ENCODE results near the gene GIT2.
"Not testable (repeated sequence)": the region's sequence is repeated elsewhere in the genome, so short reads cannot be mapped to it uniquely, and the experiment has no call there.

Gene GIT2

DNA sequence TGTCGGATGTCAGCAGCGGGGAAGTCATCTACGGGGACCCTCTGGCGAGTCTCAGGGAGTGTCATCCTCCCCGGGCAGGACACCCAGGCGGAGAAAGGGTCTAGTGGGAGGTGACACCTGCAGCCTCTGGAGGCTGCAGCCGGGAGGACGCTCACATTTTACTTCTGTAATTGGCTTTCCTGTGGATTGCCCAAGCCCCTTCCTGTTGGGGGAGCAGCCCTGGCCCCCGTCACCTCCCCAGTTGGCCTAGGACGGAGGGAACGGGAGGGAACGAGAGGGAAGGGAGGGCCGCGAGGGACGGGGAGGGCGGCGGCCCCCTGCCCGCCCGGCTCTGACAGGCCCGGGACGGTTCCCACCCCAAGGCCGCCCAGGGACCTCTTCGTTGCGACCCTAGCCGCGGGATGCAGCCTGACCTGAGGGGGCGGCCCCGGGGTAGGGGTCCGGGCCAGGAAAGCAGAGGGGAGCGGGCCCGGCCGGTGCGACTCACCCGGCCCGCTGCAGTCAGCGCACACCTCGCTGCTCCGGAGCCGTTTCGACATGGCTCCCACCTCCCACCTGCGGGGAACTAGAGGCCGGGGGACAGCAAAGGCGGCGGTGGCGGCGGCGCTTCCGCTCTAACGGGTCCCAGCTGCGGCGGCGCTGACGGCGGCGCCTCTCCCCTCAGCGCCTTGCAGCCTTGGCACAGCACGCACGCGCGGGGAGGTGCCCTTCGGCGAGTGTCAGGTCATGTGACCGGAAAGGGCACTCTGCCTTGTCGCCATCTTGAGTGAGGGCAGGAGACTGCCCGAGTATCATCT is at the start of gene GIT2:
GIT2 (minus strand) TSS at position 683 of the 797 bp plus-strand sequence; CDS start at position 539, 144 bp downstream.
- peak; percentile 96 for DNase-seq (ENCODE audit: low spot score)

GRCh38 chr12:110042264-110042663 is 46.1 kb upstream of the GIT2 start:
- DNase-seq (ENCODE audit: low spot score): no peak

GRCh38 chr12:110039085-110039807 is 43.1 kb upstream of the GIT2 start:
- no peak for DNase-seq (ENCODE audit: low spot score)

DNA sequence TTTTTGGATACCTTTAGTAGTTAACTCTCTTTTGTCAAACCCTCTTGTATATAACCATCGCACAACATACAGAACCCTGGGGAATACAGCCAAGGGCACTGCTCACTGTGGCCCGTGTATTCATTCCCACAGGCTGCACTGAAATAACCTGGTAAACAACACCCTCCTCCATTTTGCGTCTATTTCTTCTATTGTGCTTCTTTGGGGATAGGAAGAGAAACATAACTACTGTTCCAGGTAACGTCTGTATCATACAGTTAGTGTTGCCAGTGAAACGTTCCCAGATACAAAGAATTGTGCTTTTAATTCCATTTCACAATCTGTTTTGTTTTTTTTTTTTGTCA is 42.5 kb upstream of the GIT2 start:
- DNase-seq (ENCODE audit: low spot score): no peak

- DNase-seq (ENCODE audit: low spot score): no peak
Observed at GRCh38 chr12:110037315-110037714, 41.1 kb upstream of the GIT2 start.

DNA sequence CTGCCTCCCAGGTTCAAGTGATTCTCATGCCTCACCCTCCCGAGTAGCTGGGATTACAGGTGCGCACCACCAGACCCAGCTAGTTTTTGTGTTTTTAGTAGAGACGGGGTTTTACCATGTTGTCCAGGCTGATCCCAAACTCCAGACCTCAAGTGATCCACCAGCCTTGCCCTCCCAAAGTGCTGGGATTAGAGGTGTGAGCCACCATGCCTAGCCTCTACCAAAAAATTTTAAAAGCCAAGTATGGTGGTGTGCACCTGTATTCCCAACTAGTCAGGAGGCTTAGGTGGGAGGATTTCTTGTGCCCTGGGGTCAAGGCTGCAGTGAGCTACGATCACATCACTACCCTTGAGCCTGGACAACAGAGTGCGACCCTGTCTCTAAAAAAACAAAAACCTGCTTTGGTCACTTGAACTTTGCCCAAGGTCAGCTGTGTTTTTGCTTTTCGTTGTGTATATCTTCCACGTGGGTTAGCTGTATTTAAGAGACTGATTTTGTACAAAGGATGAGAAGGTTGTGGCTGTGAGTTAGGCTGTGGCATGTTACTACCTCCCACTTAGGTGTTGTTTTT is 39.5 kb upstream of the GIT2 start:
- no peak for DNase-seq (ENCODE audit: low spot score)

GRCh38 chr12:110033888-110034287 is 37.7 kb upstream of the GIT2 start:
- DNase-seq (ENCODE audit: low spot score): no peak

GRCh38 chr12:110029290-110029815 is 33.2 kb upstream of the GIT2 start:
- DNase-seq (ENCODE audit: low spot score): no peak

DNA sequence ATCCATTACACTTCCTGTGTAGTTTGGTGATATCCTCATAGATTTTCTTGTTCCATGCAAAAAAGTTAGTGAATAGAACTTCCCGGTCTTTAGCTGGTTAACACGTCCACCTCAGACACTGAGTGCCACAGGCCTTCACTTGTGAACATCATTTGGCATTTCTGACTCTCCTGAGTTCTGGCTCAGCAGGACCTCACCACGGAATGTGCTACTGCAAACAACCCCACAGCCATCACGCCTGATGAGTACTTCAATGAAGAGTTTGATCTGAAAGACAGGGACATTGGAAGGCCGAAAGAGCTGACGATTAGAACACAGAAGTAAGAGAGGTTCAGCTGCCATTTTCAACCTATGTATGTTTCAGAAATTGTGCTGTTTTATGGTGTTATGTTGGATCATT is 32.2 kb upstream of the GIT2 start:
- DNase-seq (ENCODE audit: low spot score): no peak

DNA sequence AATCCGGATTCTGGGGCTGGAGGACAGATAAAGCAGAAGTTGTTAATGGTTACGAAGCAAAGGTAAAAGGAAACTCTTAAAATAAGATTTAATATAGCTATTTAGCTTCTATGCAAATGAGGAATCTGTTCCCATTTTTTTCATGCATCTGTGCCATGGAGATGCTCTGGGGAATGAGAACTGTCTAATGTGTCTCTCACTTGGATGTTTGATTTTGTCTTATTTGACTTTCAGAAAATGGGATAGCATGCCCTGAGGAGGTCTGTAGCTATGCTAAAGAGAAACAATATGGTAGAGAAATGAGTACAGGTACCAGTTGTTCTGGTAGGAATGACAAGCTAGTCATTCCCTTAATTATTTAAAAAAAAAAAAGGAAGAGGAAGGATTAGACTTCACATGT is 27.9 kb upstream of the GIT2 start:
- DNase-seq (ENCODE audit: low spot score): no peak

GRCh38 chr12:110023059-110023980 is 27.2 kb upstream of the GIT2 start:
- no peak for DNase-seq (ENCODE audit: low spot score)

- no peak for DNase-seq (ENCODE audit: low spot score)
Observed at GRCh38 chr12:110020956-110021355, 24.8 kb upstream of the GIT2 start.

DNA sequence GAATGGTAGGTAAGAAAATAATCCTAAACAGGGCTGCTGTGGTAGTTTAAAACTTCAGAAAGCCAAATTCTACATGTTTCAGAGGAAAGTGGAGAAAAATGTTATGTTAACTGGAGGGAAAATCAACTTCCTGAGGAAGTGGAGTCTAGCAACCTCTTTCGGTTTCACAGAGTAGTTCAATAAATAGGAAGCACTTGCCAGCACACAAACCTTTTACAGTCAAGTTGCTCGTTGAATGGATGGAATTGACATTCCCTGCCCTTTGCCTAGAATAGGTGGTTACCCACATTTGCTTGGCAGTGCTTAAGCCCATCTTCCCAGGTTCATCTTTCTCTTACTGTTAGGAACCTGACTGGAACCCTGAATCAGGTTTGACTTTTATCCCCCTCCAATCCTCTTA is 19.0 kb upstream of the GIT2 start:
- no peak for DNase-seq (ENCODE audit: low spot score)

DNA sequence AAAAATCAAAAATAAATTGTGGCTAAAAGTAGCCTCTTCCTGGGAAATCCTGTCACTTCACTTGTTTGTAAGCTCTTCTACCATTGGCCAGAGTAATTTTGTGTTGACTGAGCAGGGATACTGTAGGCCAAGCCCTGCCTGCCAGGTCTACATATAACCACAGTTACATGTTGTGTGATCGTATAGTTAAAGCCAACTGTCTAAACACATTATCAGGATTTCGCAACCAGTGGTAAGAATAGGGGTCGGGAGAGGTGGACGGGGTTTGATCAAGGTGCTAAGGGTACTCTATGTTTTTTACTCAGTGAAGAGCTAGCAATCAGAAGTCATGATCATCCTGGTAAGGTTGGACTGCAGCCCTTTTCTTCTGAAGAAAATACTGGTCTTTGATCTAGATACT is 16.5 kb upstream of the GIT2 start:
- no peak for DNase-seq (ENCODE audit: low spot score)

GRCh38 chr12:110012137-110012536 is 16.0 kb upstream of the GIT2 start:
- DNase-seq (ENCODE audit: low spot score): no peak

- no peak for DNase-seq (ENCODE audit: low spot score)
Observed at GRCh38 chr12:110010853-110011723, 14.9 kb upstream of the GIT2 start.

DNA sequence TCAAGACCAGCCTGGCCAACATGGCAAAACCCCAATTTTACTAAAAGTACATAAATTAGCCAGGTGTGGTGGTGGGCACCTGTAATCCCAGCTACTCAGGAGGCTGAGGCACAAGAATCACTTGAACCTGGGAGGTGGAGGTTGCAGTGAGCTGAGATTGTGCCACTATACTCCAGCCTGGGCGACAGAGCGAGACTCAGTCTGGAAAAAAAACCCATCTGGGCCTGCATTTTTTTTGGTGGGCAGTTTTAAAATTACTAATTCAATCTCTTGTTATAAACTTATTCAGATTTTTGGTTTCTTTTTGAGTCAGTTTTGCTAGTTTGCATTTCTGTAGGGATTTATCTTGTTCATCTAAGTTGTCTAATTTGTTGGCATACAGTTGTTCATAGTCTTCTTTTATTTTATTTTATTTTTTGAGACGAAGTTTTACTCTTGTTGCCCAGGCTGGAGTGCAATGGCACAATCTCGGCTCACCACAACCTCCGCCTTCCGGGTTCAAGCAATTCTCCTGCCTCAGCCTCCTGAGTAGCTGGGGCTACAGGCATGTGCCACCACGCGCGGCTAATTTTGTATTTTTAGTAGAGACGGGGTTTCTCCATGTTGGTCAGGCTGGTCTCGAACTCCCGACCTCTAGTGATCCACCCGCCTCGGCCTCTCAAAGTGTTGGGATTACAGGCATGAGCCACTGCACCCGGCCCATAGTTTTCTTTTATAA is 12.7 kb upstream of the GIT2 start:
- not testable (repeated sequence) for DNase-seq (ENCODE audit: low spot score)

DNA sequence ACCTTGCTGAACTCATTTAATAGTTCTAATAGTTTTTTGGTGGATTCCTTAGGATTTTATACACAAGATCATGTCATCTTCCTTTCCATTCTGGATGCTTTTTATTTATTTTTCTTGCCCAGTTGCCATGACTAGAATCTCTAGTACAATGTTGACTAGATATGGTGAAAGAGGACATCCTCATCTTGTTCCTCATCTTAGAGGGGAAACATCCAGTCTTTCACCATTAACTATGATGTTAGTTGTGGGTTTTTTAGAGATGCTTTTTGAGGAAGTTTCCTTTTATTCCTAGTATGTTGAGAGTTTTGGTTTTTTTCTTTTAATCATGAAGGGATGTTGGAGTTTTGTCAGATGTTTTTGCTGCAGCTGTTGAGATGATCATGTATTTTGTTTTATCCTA is 11.7 kb upstream of the GIT2 start:
- no peak for DNase-seq (ENCODE audit: low spot score)

DNA sequence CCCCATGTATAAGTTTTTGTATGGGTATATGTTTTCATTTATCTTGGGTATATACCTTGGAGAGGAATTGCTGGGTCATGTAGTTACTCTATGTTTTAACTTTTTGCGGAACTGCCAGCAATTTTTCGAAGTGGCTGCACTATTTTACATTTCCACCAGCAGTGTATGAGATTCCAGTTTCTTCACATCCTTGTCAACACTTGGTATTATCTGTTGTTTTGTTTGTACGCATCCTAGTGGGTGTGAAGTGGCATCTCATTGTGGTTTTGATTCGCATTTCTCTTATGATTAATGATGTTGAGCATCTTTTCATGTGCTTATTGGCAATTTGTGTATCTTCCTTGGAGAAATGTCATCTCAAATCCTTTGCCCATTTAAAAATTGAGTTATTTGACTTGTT is 9.9 kb upstream of the GIT2 start:
- no peak for DNase-seq (ENCODE audit: low spot score)

- DNase-seq (ENCODE audit: low spot score): no peak
Observed at GRCh38 chr12:110005319-110005973, 9.3 kb upstream of the GIT2 start.

Measured in putamen (tissue), 1 donor.